ENCODE results near the gene OR6Q1.

GRCh38 chr11:58003036-58003435, 27.7 kb upstream of the OR6Q1 start:
- TF ChIP-seq EZH2 (optimal IDR thresholded peaks at IDR 0.05; ENCODE audit: low read depth, low read length) (no peak), CTCF (IDR thresholded peaks at IDR 0.05; ENCODE audit: low read length) (no peak), EZH2phosphoT487 (IDR thresholded peaks at IDR 0.05; ENCODE audit: low read length) (no peak)

Measured in MM.1S (cell line).